Activated CD8-positive, alpha-beta T cell treated with anti-CD3 and anti-CD28 coated beads, Interleukin-2, amount 10 ng/mL, durations not matched to agents 7 days and 5 days (primary cell): Measurements from ENCODE around the gene GPC6. TPM values are rescaled to one million over a fixed set of nuclear protein-coding genes. Genes with fewer than 3 reads are reported as not detected.
A peak's percentile ranks its signal among the peaks of the same experiment; 100 is the strongest.

Experiments used
- ATAC-seq: fragments of 150-1000 bp; cut with Tn5 transposase; one replicate; pipeline ENCODE4 v1.10.0; 2021; ENCODE audit warnings: moderate library complexity
- CTCF ChIA-PET: fragments of 350-600 bp; sonication (Branson Sonifier 250); formaldehyde crosslinking; loops from one replicate; lab custom pipeline; 2021; ENCODE audit warnings: antibody characterized with exemption; lab: Charles Lee
- POLR2A ChIA-PET: fragments of 350-600 bp; sonication (Branson Sonifier 250); formaldehyde crosslinking; loops from one replicate; lab custom pipeline; 2021; ENCODE audit warnings: antibody characterized with exemption; lab: Charles Lee
- DNase-seq: peaks from one replicate; pipeline ENCODE4 v3.0.0-alpha.2; 2020
- H3K27ac Mint-ChIP-seq: one replicate; pipeline ENCODE4 v1.8.0; 2021; ENCODE audit warnings: mild to moderate bottlenecking, mixed read lengths
- H3K27me3 Mint-ChIP-seq: one replicate; pipeline ENCODE4 v1.8.0; 2021; ENCODE audit warnings: low read depth, mixed read lengths
- H3K36me3 Mint-ChIP-seq: one replicate; pipeline ENCODE4 v1.8.0; 2021; ENCODE audit warnings: low read depth, mixed read lengths
- H3K4me1 Mint-ChIP-seq: one replicate; pipeline ENCODE4 v1.8.0; 2021; ENCODE audit warnings: low read depth, mixed read lengths
- H3K4me3 Mint-ChIP-seq: one replicate; pipeline ENCODE4 v1.8.0; 2021; ENCODE audit warnings: mild to moderate bottlenecking, mixed read lengths
- H3K9me3 Mint-ChIP-seq: one replicate; pipeline ENCODE4 v1.8.0; 2022; ENCODE audit warnings: mixed read lengths; ENCODE audit not compliant: insufficient read depth
- total RNA-seq, 2 experiments: library from RNA; stranded (reverse); gene quantifications; one replicate each; pipeline ENCODE4 v1.2.3, GENCODE V29; 2021

GPC6 gene
- total RNA-seq, 2 experiments from 2014 or later, result not detected

DNA sequence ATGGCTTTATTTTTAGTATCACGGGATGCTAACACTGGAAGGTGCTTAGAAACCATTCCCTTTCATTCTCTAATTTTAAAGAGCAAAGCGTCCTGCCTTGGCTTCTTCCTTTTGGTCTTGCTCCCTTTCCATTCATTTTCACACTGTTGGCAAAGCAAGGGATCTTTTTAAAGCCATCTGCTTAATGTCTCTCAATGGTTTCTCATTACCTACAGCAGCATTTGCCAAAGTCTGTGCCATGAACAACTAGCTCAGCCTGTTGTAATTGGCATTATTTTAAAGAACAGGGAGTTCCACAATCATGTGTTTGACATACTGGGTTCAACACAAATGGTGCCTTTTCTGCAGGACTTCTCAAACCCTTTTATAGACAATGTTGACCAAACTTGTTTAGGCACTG, 444.3 kb downstream of the GPC6 start:
- no peaks in the 10 kb centered on the region for H3K36me3 Mint-ChIP-seq

GRCh38 chr13:93672996-93673395, 446.4 kb downstream of the GPC6 start:
- DNase-seq, result no peak
- no peaks in the 10 kb centered on the region for H3K27me3 Mint-ChIP-seq
- H3K4me3 Mint-ChIP-seq, result no peak overlapping the region
- H3K36me3 Mint-ChIP-seq, result no peaks in the 10 kb centered on the region
- H3K9me3 Mint-ChIP-seq, result no peaks in the 10 kb centered on the region
- ChIA-PET CTCF (no interaction called here), POLR2A (no interaction called here)
- no peak overlapping the region for H3K27ac Mint-ChIP-seq
- no peak for ATAC-seq
- no peaks in the 10 kb centered on the region for H3K4me1 Mint-ChIP-seq

More for the DNA sequence above, 444.3 kb downstream of the GPC6 start:
- DNase-seq (no peak), ATAC-seq (no peak)
- ChIA-PET POLR2A (no interaction called here), CTCF (interaction anchor here (1.3 kb wide), 1 partner anchor 24 kb away, joined by 3 read pairs; no protein-coding TSS in a partner anchor)
- H3K27ac Mint-ChIP-seq, result no peak overlapping the region
- no peak overlapping the region for H3K4me3 Mint-ChIP-seq
- H3K4me1 Mint-ChIP-seq, result no peaks in the 10 kb centered on the region
- no peaks in the 10 kb centered on the region for H3K9me3 Mint-ChIP-seq
- no peaks in the 10 kb centered on the region for H3K27me3 Mint-ChIP-seq

DNA sequence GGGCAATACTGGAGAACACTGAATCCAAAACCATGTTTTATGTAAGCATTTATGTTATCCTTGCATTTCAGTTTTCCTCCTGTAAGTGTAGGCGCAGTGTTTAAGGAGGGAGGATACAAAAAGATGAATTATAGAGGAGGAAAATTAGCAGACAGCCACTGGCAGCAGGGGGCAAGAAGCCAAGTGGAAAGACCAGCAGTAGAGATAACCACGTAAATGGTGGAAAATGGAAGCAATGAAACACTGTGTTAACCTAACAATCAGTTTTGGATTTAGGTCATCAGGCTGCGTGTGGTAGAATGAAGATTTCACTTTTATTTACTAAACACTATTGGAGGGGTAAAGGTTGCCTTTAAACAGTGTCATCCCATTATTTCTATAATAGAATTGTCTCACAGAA, 447.3 kb downstream of the GPC6 start:
- H3K9me3 Mint-ChIP-seq, result no peaks in the 10 kb centered on the region
- H3K4me3 Mint-ChIP-seq, result no peak overlapping the region
- no peak overlapping the region for H3K27ac Mint-ChIP-seq
- H3K36me3 Mint-ChIP-seq, result no peaks in the 10 kb centered on the region
- no peaks in the 10 kb centered on the region for H3K4me1 Mint-ChIP-seq
- ATAC-seq, result no peak
- H3K27me3 Mint-ChIP-seq, result no peaks in the 10 kb centered on the region
- POLR2A ChIA-PET, result no interaction called here
- no peak for DNase-seq
- CTCF ChIA-PET, result no interaction called here

- ATAC-seq (no peak), DNase-seq (no peak)
- Mint-ChIP-seq H3K9me3 (no peaks in the 10 kb centered on the region), H3K4me1 (no peaks in the 10 kb centered on the region), H3K27ac (no peak overlapping the region), H3K27me3 (no peaks in the 10 kb centered on the region), H3K4me3 (no peak overlapping the region), H3K36me3 (no peaks in the 10 kb centered on the region)
- ChIA-PET POLR2A (no interaction called here), CTCF (no interaction called here)
These were observed 447.7 kb downstream of the GPC6 start for GRCh38 chr13:93674337-93674755.

DNA sequence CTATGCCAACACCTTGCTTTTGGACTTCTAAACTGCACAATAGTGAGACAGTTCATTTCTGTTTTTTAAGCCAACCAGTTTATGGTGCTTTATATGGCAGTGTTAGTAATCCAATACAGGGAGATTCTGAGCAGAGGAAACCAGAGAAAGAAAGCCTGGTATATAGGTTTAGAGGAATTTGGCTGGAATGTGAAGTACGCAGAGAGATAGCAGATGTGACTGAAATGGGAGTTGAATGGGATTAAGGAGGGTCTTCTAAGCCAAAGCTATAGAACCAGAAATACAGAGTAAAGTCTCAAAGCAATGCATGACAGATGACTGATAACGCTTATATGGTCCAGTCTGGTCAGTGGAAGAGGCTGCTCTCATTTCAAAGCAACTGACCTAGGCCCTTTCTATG, 453.7 kb downstream of the GPC6 start:
- Mint-ChIP-seq H3K27me3 (no peaks in the 10 kb centered on the region), H3K4me3 (no peak overlapping the region), H3K36me3 (no peaks in the 10 kb centered on the region), H3K27ac (no peak overlapping the region), H3K4me1 (no peaks in the 10 kb centered on the region), H3K9me3 (no peaks in the 10 kb centered on the region)
- CTCF ChIA-PET, result no interaction called here
- no peak for DNase-seq
- POLR2A ChIA-PET, result no interaction called here
- ATAC-seq, result no peak

DNA sequence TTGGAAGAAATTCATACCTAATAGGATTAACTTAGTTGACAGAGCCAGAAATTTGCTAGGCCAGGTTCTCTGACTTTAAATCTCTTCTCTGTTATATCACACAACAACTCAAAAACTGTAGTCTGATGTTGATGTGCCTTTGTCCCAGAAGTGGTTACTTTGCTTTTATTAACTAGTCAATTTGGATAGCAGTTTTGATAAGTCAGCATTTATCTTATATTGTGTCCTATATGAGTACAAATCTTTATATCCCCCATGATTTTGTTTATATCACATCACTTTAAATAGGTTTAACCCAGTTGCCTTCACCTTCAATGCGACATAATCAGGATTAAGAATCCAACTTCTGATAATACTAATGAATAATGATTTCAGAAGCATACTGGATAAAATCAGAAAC, 459.3 kb downstream of the GPC6 start:
- Mint-ChIP-seq H3K4me1 (no peaks in the 10 kb centered on the region), H3K36me3 (no peaks in the 10 kb centered on the region), H3K4me3 (no peak overlapping the region), H3K27ac (no peak overlapping the region), H3K27me3 (no peaks in the 10 kb centered on the region), H3K9me3 (peaks cover 4% of the 10 kb centered on the region)
- CTCF ChIA-PET, result no interaction called here
- ATAC-seq (no peak), DNase-seq (no peak)
- POLR2A ChIA-PET, result no interaction called here

DNA sequence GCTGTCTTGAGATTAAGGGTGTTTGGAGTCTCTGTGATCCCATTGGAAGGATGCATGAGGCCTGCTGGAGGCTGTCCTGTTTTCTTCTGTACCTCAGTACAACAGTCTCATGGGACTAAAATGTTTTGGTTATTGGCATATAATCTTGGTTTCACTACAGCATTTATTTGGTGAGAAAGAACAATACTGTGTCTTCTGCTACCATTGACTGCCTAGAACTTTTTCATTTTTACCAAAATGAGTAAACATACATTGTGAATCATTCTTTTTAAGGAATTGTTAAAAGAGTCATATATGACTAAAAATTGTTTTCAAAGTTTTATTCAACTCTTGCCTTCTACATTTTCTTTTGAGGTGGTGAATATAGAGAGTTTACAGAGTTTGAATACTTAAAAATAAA, 459.8 kb downstream of the GPC6 start:
- ChIA-PET POLR2A (no interaction called here), CTCF (no interaction called here)
- H3K4me3 Mint-ChIP-seq, result no peak overlapping the region
- DNase-seq (no peak), ATAC-seq (no peak)
- no peaks in the 10 kb centered on the region for H3K27me3 Mint-ChIP-seq
- no peaks in the 10 kb centered on the region for H3K36me3 Mint-ChIP-seq
- H3K27ac Mint-ChIP-seq, result no peak overlapping the region
- H3K4me1 Mint-ChIP-seq, result no peaks in the 10 kb centered on the region
- peaks cover 4% of the 10 kb centered on the region for H3K9me3 Mint-ChIP-seq

GRCh38 chr13:93687261-93687660, 460.7 kb downstream of the GPC6 start:
- Mint-ChIP-seq H3K4me3 (no peak overlapping the region), H3K27me3 (no peaks in the 10 kb centered on the region), H3K27ac (no peak overlapping the region), H3K36me3 (no peaks in the 10 kb centered on the region), H3K4me1 (no peaks in the 10 kb centered on the region), H3K9me3 (peaks cover 4% of the 10 kb centered on the region)
- ChIA-PET CTCF (no interaction called here), POLR2A (no interaction called here)
- ATAC-seq (no peak), DNase-seq (no peak)

DNA sequence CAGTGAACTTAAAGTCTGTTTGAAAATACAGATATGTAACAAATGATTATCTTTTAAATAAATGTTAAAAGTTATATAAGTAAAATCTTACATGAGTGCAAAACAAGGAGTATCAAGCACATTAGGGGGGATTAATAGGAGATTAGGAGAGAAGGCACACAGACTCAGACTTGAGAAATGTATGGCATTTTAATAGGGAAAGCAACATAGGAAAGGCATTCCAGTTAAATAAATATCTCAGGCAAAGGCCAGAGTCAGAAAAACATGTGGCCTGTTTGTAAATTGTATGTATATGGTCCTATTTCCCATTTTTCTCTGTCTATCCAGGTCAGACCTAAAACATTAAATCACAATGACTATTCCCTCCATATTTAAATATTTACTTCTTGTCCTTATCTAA, 462.7 kb downstream of the GPC6 start:
- ChIA-PET POLR2A (no interaction called here), CTCF (no interaction called here)
- H3K36me3 Mint-ChIP-seq, result no peaks in the 10 kb centered on the region
- no peak overlapping the region for H3K4me3 Mint-ChIP-seq
- no peak overlapping the region for H3K27ac Mint-ChIP-seq
- DNase-seq (no peak), ATAC-seq (no peak)
- H3K27me3 Mint-ChIP-seq, result no peaks in the 10 kb centered on the region
- no peaks in the 10 kb centered on the region for H3K4me1 Mint-ChIP-seq
- H3K9me3 Mint-ChIP-seq, result peaks cover 4% of the 10 kb centered on the region

GRCh38 chr13:93690139-93690538, 463.5 kb downstream of the GPC6 start:
- no peak for ATAC-seq
- H3K9me3 Mint-ChIP-seq, result peaks cover 4% of the 10 kb centered on the region
- CTCF ChIA-PET, result no interaction called here
- H3K27ac Mint-ChIP-seq, result no peak overlapping the region
- no peak overlapping the region for H3K4me3 Mint-ChIP-seq
- H3K27me3 Mint-ChIP-seq, result no peaks in the 10 kb centered on the region
- POLR2A ChIA-PET, result no interaction called here
- DNase-seq, result peak; percentile 21
- H3K4me1 Mint-ChIP-seq, result no peaks in the 10 kb centered on the region
- H3K36me3 Mint-ChIP-seq, result no peaks in the 10 kb centered on the region

GRCh38 chr13:93698016-93698613, 471.5 kb downstream of the GPC6 start:
- no peaks in the 10 kb centered on the region for H3K4me1 Mint-ChIP-seq
- CTCF ChIA-PET, result no interaction called here
- no peaks in the 10 kb centered on the region for H3K27me3 Mint-ChIP-seq
- DNase-seq (no peak), ATAC-seq (no peak)
- H3K9me3 Mint-ChIP-seq, result no peaks in the 10 kb centered on the region
- POLR2A ChIA-PET, result no interaction called here
- H3K36me3 Mint-ChIP-seq, result no peaks in the 10 kb centered on the region
- no peak overlapping the region for H3K4me3 Mint-ChIP-seq
- no peak overlapping the region for H3K27ac Mint-ChIP-seq

- Mint-ChIP-seq H3K4me3 (no peak overlapping the region), H3K9me3 (peaks cover 3% of the 10 kb centered on the region), H3K27ac (no peak overlapping the region), H3K27me3 (no peaks in the 10 kb centered on the region), H3K36me3 (no peaks in the 10 kb centered on the region), H3K4me1 (no peaks in the 10 kb centered on the region)
- DNase-seq (no peak), ATAC-seq (no peak)
- POLR2A ChIA-PET, result no interaction called here
- CTCF ChIA-PET, result no interaction called here
These were observed 473.5 kb downstream of the GPC6 start for GRCh38 chr13:93700115-93700514.
